ENCODE measurements around the gene BTBD9.

- TF ChIP-seq CTCF (IDR thresholded peaks at IDR 0.05) (no peak), EZH2 (IDR thresholded peaks at IDR 0.05; ENCODE audit: borderline replicate concordance, insufficient read depth, low read depth, low read length, poor library complexity, severe bottlenecking) (no peak)
Observed at GRCh38 chr6:38305995-38306681, 333.6 kb downstream of the BTBD9 start.

Data from B cell (primary cell).